Activated CD4-positive, CD25-positive, alpha-beta regulatory T cell treated with anti-CD3 and anti-CD28 coated beads, Interleukin-2, amount 50 U/mL, for 16 hours (primary cell): Measurements from ENCODE around the gene SV2C.
"Not testable (repeated sequence)": the region's sequence is repeated elsewhere in the genome, so short reads cannot be mapped to it uniquely, and the experiment has no call there.

Experiments used
- DNase-seq: peaks from one replicate; pipeline ENCODE4 v3.0.0-alpha.2; 2020; ENCODE audit warnings: low read depth, low spot score

SV2C gene

GRCh38 chr5:76082772-76083554 is at the start of gene SV2C:
SV2C (plus strand) TSS chr5:76083383; CDS start chr5:76131751, 48,368 bp downstream.
- DNase-seq: no peak

GRCh38 chr5:76037736-76038151 is 45.4 kb upstream of the SV2C start:
- not testable (repeated sequence) for DNase-seq

GRCh38 chr5:76038212-76038611 is 45.0 kb upstream of the SV2C start:
- DNase-seq: no peak

GRCh38 chr5:76040806-76041205 is 42.4 kb upstream of the SV2C start:
- no peak for DNase-seq

- no peak for DNase-seq
Observed at GRCh38 chr5:76041863-76042262, 41.3 kb upstream of the SV2C start.

- DNase-seq: no peak
Observed at GRCh38 chr5:76046741-76047140, 36.4 kb upstream of the SV2C start.

GRCh38 chr5:76050134-76050533 is 33.0 kb upstream of the SV2C start:
- no peak for DNase-seq

GRCh38 chr5:76062502-76063041 is 20.6 kb upstream of the SV2C start:
- no peak for DNase-seq

GRCh38 chr5:76065258-76065657 is 17.9 kb upstream of the SV2C start:
- no peak for DNase-seq

GRCh38 chr5:76069061-76069735 is 14.0 kb upstream of the SV2C start:
- no peak for DNase-seq

GRCh38 chr5:76074487-76075065 is 8.6 kb upstream of the SV2C start:
- no peak for DNase-seq

- DNase-seq: no peak
Observed at GRCh38 chr5:76081811-76082771, 1.1 kb upstream of the SV2C start.

- no peak for DNase-seq
Observed at GRCh38 chr5:76083555-76084495, 642 bp downstream of the SV2C start.

GRCh38 chr5:76084496-76085242 is 1.5 kb downstream of the SV2C start:
- DNase-seq: no peak

- no peak for DNase-seq
Observed at GRCh38 chr5:76085243-76085579, 2.0 kb downstream of the SV2C start.

- DNase-seq: no peak
Observed at GRCh38 chr5:76086095-76086494, 2.9 kb downstream of the SV2C start.

- not testable (repeated sequence) for DNase-seq
Observed at GRCh38 chr5:76089156-76089555, 6.0 kb downstream of the SV2C start.

GRCh38 chr5:76091351-76091750 is 8.2 kb downstream of the SV2C start:
- no peak for DNase-seq

GRCh38 chr5:76099286-76099702 is 16.1 kb downstream of the SV2C start:
- no peak for DNase-seq

GRCh38 chr5:76099756-76100155 is 16.6 kb downstream of the SV2C start:
- DNase-seq: no peak
